AG04450 (cell line): ENCODE results near the gene PPP2R2C. TPM values are rescaled to one million over a fixed set of nuclear protein-coding genes. Genes with fewer than 3 reads are reported as not detected.

Source experiments
- CTCF ChIA-PET: fragments of 300-600, 350-600 bp; formaldehyde crosslinking; extraction: SDS; loops from one replicate; lab custom pipeline; 2022; ENCODE audit warnings: antibody characterized with exemption, inconsistent platforms; lab: Charles Lee
- POLR2A ChIA-PET: fragments of 350-600 bp; formaldehyde crosslinking; extraction: SDS; loops from one replicate; lab custom pipeline; 2021; ENCODE audit warnings: antibody characterized with exemption, inconsistent platforms; lab: Yijun Ruan, JAX
- DNase-seq: peaks from one replicate; pipeline ENCODE4 v3.0.0-alpha.2; 2011; ENCODE audit warnings: low read depth, low spot score
- H3K27ac ChIP-seq: one replicate; pipeline ENCODE4 v1.5.1; 2012; ENCODE audit warnings: low read depth, low read length, control low read depth
- H3K27me3 ChIP-seq: one replicate; pipeline ENCODE4 v1.6.0; 2012; ENCODE audit warnings: low read length; ENCODE audit not compliant: control insufficient read depth, insufficient read depth
- H3K4me3 ChIP-seq: 2 replicates; pipeline ENCODE4 v1.5.1; 2011; ENCODE audit warnings: mild to moderate bottlenecking, low read depth, low read length, control low read depth
- H3K9me3 ChIP-seq: 2 replicates; pipeline ENCODE4 v1.5.1; 2012; ENCODE audit warnings: low read length; ENCODE audit not compliant: control insufficient read depth, insufficient read depth
- CTCF ChIP-seq: IDR thresholded peaks from 2 replicates; pipeline ENCODE4 v1.5.1; 2011; ENCODE audit warnings: low read depth, low read length, control low read depth, inconsistent platforms
- polyA plus RNA-seq: library from polyadenylated mRNA; depleted of rRNA; stranded (reverse); fragments of >200 nt; gene quantifications from 2 replicates; pipeline ENCODE4 v1.2.3, GENCODE V29; 2011

The PPP2R2C gene
- polyA plus RNA-seq, 1 experiment, result 0.07 TPM

- Histone ChIP-seq H3K27me3 (peaks cover 33% of the 10 kb centered on the region), H3K4me3 (no peak overlapping the region), H3K9me3 (no peaks in the 10 kb centered on the region), H3K27ac (no peak overlapping the region)
- CTCF ChIA-PET, result no interaction called here
- POLR2A ChIA-PET, result no interaction called here
- TF ChIP-seq CTCF, result no peak
- no peak for DNase-seq
These were observed 6.5 kb downstream of the PPP2R2C start for GRCh38 chr4:6465955-6466354.

GRCh38 chr4:6464842-6465588 lies 7.4 kb downstream of the PPP2R2C start:
- peaks cover 28% of the 10 kb centered on the region for H3K27me3 ChIP-seq
- ChIA-PET POLR2A (no interaction called here), CTCF (no interaction called here)
- no peak overlapping the region for H3K27ac ChIP-seq
- H3K4me3 ChIP-seq, result no peak overlapping the region
- TF ChIP-seq CTCF, result no peak
- DNase-seq, result no peak
- no peaks in the 10 kb centered on the region for H3K9me3 ChIP-seq

- CTCF ChIA-PET, result no interaction called here
These were observed 8.8 kb downstream of the PPP2R2C start for GRCh38 chr4:6463311-6464289.

GRCh38 chr4:6461301-6462165 lies 10.9 kb downstream of the PPP2R2C start:
- DNase-seq, result no peak
- Histone ChIP-seq H3K4me3 (no peak overlapping the region), H3K27me3 (peaks cover 2% of the 10 kb centered on the region), H3K27ac (no peak overlapping the region), H3K9me3 (no peaks in the 10 kb centered on the region)
- no peak for TF ChIP-seq CTCF
- ChIA-PET CTCF (no interaction called here), POLR2A (no interaction called here)

More at GRCh38 chr4:6463311-6464289, 8.8 kb downstream of the PPP2R2C start:
- POLR2A ChIA-PET, result no interaction called here
- H3K27ac ChIP-seq, result no peak overlapping the region
- no peak for DNase-seq
- H3K27me3 ChIP-seq, result peaks cover 15% of the 10 kb centered on the region
- H3K4me3 ChIP-seq, result no peak overlapping the region
- H3K9me3 ChIP-seq, result no peaks in the 10 kb centered on the region
- no peak for TF ChIP-seq CTCF
